Mammary epithelial cell (primary cell): ENCODE results near the gene GNG4.

ENCODE experiments used
- CTCF ChIP-seq, 2 donors: IDR thresholded peaks in 1 of 2; conservative IDR thresholded peaks in 1 of 2; 2 replicates each; pipeline ENCODE4 v1.5.1; 2011 to 2012; ENCODE audit warnings: inconsistent platforms in 2 of 2, low read length in 2 of 2, mild to moderate bottlenecking in 2 of 2, control low read depth in 1 of 2, low read depth in 1 of 2; ENCODE audit not compliant: insufficient read depth in 1 of 2; ENCODE audit errors: extremely low read depth in 1 of 2
- EZH2 ChIP-seq: IDR thresholded peaks from 2 replicates; pipeline ENCODE4 v1.6.1; 2012; ENCODE audit warnings: low read length, inconsistent platforms, borderline replicate concordance

GRCh38 chr1:235643837-235644692 is 5.5 kb downstream of the GNG4 start:
- TF ChIP-seq CTCF (conservative IDR thresholded peaks at IDR 0.05 in 1 of 2, IDR thresholded peaks at IDR 0.05 in 1 of 2; ENCODE audit: extremely low read depth in 1 of 2, insufficient read depth in 1 of 2, low read depth in 1 of 2, low read length in 2 of 2) (no peak), EZH2 (no peak)
